Suppressor macrophage (primary cell): Measurements from ENCODE around the gene PITX1.
"Not testable (repeated sequence)": the region's sequence is repeated elsewhere in the genome, so short reads cannot be mapped to it uniquely, and the experiment has no call there.

Experiments
- DNase-seq, 4 experiments: peaks; one replicate each; pipeline ENCODE4 v3.0.0-alpha.2; 2020 to 2022

Gene PITX1

GRCh38 chr5:135008981-135009735 is 24.9 kb downstream of the PITX1 start:
- no peak for DNase-seq

- no peak for DNase-seq
These were observed 25.5 kb downstream of the PITX1 start for GRCh38 chr5:135008556-135008955.

GRCh38 chr5:135007749-135008363 is 26.2 kb downstream of the PITX1 start:
- no peak for DNase-seq

GRCh38 chr5:135007305-135007704 is 26.7 kb downstream of the PITX1 start:
- DNase-seq: no peak

- no peak for DNase-seq
These were observed 29.0 kb downstream of the PITX1 start for GRCh38 chr5:135005076-135005475.

- no peak for DNase-seq
These were observed 29.7 kb downstream of the PITX1 start for GRCh38 chr5:135004376-135004775.

GRCh38 chr5:134998068-134998467 is 36.0 kb downstream of the PITX1 start:
- DNase-seq: not testable (repeated sequence)

- no peak for DNase-seq
These were observed 37.0 kb downstream of the PITX1 start for GRCh38 chr5:134997015-134997414.

GRCh38 chr5:134995850-134996402 is 38.1 kb downstream of the PITX1 start:
- DNase-seq: no peak

GRCh38 chr5:134994560-134995156 is 39.4 kb downstream of the PITX1 start:
- peak; percentile 21 to 63 (median 42) for DNase-seq

GRCh38 chr5:134993161-134993560 is 40.9 kb downstream of the PITX1 start:
- no peak for DNase-seq

GRCh38 chr5:134992148-134992547 is 41.9 kb downstream of the PITX1 start:
- no peak for DNase-seq

- DNase-seq: not testable (repeated sequence)
These were observed 43.8 kb downstream of the PITX1 start for GRCh38 chr5:134990183-134990582.

GRCh38 chr5:134989266-134989830 is 44.7 kb downstream of the PITX1 start:
- no peak for DNase-seq

- no peak for DNase-seq
These were observed 51.8 kb downstream of the PITX1 start for GRCh38 chr5:134982230-134982629.

- no peak for DNase-seq
These were observed 54.6 kb downstream of the PITX1 start for GRCh38 chr5:134979416-134979815.
